Activated T-cell treated with anti-CD3 and anti-CD28 coated beads, Interleukin-2, amount 50 U/mL, for 48 hours (primary cell): ENCODE results near the gene ZNF724.

Experiments used
- DNase-seq, 2 experiments: peaks; one replicate each; pipeline ENCODE4 v3.0.0-alpha.2; 2020

The ZNF724 gene

DNA sequence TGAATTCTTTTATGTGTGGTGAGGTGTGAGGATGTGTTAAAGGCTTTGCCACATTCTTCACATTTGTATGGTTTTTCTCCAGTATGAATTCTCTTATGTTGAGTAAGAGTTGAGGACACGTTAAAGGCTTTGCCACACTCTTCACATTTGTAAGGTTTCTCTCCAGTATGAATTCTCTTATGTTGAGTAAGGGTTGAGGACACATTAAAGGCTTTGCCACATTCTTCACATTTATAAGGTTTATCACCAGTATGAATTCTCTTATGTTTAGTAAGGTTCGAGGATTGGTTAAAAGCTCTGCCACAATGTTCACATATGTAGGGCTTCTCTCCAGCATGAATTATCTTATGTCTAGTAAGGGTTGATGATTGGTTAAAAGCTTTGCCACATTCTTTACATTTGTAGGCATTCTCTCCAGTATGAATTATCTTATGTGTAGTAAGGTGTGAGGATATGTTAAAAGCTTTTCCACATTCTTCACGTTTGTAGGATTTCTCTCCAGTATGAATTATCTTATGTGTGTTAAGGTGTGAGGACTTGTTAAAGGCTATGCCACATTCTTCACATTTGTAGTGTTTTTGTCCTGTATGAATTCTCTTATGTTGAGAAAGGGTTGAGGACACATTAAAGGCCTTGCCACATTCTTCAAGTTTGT lies 27.1 kb downstream of the ZNF724 start:
- no peak for DNase-seq

DNA sequence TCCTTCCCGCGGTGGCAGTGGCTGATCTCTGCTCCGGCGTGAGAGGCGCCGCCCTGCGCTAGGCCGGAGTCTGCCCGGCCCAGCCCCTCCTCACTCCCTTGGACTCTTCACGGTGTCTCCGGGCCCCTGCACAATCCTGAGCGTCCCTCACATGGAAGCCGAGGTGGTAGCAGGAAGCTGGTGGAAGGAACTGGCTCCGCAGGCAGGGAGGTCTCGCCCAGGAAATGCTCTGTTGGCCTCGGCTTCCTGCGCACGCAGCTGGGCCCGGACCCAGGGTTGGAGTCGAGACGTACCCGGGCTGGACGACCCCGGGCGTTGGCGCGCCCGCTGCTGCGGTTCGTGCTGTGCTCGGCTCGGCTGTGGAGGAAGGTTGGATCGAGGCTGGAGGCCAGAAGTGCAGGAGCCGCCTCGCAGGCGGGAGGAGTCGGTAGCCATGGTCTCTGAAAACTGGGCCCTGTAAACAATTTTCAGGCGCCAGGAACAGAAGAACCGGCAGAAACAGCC lies 46.3 kb downstream of the ZNF724 start:
- DNase-seq: no peak

DNA sequence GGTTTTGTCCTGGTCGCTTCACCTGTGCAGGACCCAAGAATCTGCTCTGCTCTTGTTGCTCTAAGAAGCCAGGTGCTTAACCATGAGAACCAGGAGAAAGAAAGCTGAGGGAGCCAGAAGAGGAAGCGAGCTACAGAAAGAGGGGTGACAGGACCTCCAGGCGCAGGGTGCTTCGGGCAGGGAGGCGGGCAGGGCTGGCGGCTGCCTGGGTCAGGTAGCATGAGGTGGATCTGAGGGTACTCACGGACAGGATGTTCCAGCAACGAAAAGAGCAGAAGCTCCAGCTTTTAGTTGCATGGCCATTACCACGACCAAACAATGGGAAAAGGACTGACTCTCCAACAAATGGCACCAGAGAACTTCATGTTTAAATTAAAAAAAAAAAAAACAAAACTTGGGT lies 59.9 kb downstream of the ZNF724 start:
- no peak for DNase-seq

DNA sequence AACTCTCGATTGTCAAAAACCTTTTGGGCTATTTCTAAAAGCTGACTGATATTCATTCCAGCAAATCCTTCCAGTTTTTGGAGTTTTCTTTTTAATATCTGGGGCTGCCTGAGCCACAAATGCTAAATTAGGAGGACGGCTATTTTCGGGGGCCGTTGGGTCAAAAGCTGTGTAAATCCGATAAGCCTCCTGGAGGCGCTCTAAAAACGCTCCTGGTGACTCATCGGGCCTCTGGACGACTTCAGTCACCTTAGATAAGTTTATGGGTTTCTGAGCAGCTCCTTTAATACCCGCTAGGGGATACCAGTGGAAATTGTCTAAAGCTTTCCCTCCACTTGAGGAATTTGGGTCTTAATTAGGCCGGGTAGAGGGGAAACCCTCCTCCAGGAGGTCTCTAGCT lies 66.9 kb downstream of the ZNF724 start:
- no peak for DNase-seq
